OCI-LY1 (cell line): ENCODE results near the gene ERH.

ENCODE experiments used
- CTCF ChIP-seq: fragments of 200-600 bp; sonication (generic), shearing (Covaris generic); IDR thresholded peaks from 2 replicates; pipeline ENCODE4 v1.5.1; 2017; ENCODE audit warnings: mild to moderate bottlenecking, antibody characterized with exemption, low read length, moderate library complexity, mixed read lengths
- EZH2 ChIP-seq: fragments of 200-600 bp; sonication (generic), shearing (Covaris generic); IDR thresholded peaks from 2 replicates; pipeline ENCODE4 v1.8.0; 2017; ENCODE audit warnings: borderline replicate concordance, mixed run types, mild to moderate bottlenecking, antibody characterized with exemption, low read length, moderate library complexity, mixed read lengths

GRCh38 chr14:69387311-69387710 lies 10.8 kb downstream of the ERH start:
- TF ChIP-seq CTCF (no peak), EZH2 (no peak)
